GM19328 (cell line): ENCODE data around the gene MYOD1.
A peak's percentile ranks its signal among the peaks of the same experiment; 100 is the strongest.

ENCODE experiments used
- ATAC-seq: cut with Tn5 transposase; IDR thresholded peaks from one replicate; pipeline ENCODE4 v1.9.1; 2021; ENCODE audit warnings: mild to moderate bottlenecking, moderate library complexity; ENCODE audit not compliant: unreplicated experiment

The MYOD1 gene

GRCh38 chr11:17700991-17701390 lies 18.4 kb upstream of the MYOD1 start:
- ATAC-seq: no peak

GRCh38 chr11:17702876-17703275 lies 16.5 kb upstream of the MYOD1 start:
- ATAC-seq: no peak

- ATAC-seq: no peak
Measured at GRCh38 chr11:17703951-17704350, 15.4 kb upstream of the MYOD1 start.

GRCh38 chr11:17707830-17708229 lies 11.5 kb upstream of the MYOD1 start:
- ATAC-seq: no peak

DNA sequence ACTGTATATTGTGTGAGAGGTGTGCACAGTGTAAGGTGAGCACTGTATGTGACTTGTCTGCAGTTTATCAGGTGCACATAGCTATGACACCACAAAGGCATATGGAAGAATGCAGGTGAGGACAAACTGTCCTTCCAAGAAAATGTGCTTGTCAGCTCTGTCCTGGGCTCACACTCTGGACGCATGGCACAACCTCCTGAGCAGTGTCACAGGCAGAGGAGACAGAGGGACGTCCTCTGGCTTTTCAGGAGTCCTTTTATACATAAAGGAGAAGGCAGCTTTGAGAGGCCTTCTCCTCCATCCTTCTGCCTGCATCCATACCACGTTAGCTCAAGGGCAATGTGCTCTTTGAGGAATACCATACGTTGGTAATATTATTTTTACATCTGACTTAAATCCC lies 7.5 kb upstream of the MYOD1 start:
- no peak for ATAC-seq

- ATAC-seq: no peak
Measured at GRCh38 chr11:17713851-17714250, 5.5 kb upstream of the MYOD1 start.

DNA sequence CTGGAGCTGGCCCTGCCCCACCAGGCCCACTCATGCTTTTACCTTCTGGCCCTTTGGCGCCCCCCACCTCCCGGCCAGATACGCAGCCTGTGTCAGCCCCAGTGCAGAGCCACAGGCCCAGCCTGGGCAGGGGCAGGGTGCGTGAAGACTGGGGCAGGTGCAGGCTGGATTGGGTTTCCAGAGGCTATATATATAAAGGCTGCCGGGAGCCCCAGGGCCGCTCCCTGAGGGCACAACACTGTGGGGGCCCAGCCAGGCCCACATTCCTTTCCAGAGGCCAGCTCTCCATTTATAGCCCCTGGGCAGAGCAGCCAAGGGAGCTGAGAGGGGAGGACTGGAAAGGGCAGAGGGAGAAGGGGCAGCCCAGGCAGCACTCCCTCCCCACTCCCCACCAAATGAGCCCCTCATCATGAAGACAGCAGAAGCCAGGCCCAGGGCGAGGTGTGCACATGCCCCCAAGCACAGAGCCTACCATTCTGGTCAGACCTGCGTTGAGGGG lies 5.0 kb upstream of the MYOD1 start:
- no peak for ATAC-seq

DNA sequence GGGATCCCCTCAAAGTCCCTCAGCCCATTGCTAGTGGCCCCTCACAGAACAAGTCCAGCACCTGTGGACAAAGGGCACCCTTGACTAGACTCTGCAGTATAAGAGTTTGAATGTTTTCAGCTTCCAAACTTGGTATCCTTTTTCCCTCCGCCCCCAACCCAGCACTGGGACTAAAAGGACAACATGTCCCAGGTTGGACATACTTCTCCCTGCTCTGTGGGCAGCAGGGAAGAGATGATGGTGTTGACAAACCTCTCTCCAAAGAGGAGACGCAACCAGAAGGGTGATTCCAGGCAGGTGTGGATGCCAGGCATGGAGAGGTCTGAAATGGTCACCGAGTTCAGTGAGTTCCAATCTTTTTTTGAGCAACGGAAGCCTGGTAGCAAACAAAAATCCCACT lies 4.5 kb upstream of the MYOD1 start:
- no peak for ATAC-seq

GRCh38 chr11:17716807-17717206 lies 2.6 kb upstream of the MYOD1 start:
- no peak for ATAC-seq

DNA sequence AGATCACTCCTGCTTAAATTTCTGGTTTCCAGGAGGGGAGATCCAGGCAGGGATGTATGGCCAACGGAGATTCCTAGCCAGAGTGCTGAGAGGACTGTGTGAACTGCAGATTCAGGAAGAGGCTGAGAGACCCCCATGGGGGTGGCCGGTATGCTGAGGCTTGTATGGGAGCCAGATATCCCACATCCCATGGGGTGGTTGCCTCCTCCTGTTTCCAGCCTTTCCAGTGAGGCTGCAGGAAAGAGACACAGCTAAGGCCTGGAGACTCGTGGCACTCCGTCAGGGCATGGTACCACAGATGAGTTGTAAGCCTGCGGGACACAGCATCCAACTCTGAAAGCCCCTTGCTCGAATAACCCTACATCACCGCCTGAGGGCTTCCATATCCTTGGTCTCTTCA lies 1.4 kb upstream of the MYOD1 start:
- no peak for ATAC-seq

DNA sequence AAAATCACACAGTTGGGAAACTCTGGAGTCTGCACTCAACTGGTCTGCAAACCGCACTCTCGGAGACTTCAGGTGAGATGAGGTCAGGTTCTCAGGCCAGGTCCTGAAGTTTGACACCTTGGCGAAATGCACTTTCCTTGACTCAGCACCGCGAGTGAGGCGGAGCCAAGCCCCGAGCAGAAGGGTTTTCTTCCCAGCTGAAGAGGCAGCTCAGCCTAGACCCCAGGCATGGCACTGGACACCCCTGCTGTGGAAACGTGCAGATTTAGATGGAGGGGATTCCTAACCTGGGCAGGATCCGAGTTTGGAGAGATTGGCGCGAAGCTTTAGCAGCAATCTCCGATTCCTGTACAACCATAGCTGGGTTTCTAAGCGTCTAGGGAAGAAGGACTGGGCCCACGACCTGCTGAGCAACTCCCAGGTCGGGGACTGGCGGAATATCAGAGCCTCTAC lies 835 bp upstream of the MYOD1 start:
- no peak for ATAC-seq

DNA sequence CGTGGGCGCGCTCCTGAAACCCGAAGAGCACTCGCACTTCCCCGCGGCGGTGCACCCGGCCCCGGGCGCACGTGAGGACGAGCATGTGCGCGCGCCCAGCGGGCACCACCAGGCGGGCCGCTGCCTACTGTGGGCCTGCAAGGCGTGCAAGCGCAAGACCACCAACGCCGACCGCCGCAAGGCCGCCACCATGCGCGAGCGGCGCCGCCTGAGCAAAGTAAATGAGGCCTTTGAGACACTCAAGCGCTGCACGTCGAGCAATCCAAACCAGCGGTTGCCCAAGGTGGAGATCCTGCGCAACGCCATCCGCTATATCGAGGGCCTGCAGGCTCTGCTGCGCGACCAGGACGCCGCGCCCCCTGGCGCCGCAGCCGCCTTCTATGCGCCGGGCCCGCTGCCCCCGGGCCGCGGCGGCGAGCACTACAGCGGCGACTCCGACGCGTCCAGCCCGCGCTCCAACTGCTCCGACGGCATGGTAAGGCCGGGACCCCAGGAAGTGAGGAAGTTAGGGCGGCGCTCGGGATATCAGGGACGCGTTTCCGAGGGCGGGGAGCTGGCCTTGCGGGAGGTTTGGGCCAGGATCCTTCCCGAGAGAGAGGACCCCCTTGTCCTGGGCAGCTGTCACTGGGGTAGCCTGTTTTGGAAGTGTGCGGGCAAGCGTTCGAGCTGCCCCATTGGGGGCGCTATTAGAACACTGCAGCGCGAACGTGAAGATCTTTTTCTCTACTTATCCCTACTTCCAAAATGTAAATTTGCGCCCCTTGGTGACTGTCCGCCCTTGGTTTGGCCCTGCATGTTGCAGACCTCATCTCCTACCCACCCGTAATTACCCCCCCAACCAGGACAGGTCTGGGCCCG lies 796 bp downstream of the MYOD1 start:
- no peak for ATAC-seq

GRCh38 chr11:17720796-17721171 lies 1.4 kb downstream of the MYOD1 start:
- no peak for ATAC-seq

DNA sequence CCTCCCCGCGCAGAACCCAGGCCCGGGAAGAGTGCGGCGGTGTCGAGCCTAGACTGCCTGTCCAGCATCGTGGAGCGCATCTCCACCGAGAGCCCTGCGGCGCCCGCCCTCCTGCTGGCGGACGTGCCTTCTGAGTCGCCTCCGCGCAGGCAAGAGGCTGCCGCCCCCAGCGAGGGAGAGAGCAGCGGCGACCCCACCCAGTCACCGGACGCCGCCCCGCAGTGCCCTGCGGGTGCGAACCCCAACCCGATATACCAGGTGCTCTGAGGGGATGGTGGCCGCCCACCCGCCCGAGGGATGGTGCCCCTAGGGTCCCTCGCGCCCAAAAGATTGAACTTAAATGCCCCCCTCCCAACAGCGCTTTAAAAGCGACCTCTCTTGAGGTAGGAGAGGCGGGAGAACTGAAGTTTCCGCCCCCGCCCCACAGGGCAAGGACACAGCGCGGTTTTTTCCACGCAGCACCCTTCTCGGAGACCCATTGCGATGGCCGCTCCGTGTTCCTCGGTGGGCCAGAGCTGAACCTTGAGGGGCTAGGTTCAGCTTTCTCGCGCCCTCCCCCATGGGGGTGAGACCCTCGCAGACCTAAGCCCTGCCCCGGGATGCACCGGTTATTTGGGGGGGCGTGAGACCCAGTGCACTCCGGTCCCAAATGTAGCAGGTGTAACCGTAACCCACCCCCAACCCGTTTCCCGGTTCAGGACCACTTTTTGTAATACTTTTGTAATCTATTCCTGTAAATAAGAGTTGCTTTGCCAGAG lies 2.0 kb downstream of the MYOD1 start:
- ATAC-seq: no peak

DNA sequence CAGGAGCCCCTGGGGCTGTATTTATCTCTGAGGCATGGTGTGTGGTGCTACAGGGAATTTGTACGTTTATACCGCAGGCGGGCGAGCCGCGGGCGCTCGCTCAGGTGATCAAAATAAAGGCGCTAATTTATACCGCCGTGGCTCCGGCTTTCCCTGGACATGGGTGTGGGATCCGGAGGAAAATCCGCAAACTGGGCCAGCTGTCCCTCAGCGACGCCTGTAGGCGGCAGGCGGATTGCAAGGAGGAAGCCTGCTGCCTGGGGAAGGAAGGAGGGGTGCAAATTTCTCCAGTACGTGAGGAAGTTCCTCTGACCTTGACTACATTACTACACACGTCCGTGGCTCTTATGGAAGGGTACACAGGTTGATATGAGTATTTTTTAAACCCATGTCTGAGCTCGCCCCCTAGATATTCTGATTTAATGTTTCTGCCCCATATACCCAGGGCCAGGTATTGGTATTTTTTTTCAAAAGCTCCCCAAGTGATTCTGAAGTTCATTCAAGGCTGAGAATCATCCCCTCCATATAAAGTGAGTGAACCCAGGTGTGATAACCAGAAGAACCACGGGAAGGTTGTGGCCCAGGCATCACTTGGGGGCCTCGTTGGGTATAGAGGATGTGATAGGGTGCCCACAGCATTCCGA lies 2.8 kb downstream of the MYOD1 start:
- no peak for ATAC-seq

DNA sequence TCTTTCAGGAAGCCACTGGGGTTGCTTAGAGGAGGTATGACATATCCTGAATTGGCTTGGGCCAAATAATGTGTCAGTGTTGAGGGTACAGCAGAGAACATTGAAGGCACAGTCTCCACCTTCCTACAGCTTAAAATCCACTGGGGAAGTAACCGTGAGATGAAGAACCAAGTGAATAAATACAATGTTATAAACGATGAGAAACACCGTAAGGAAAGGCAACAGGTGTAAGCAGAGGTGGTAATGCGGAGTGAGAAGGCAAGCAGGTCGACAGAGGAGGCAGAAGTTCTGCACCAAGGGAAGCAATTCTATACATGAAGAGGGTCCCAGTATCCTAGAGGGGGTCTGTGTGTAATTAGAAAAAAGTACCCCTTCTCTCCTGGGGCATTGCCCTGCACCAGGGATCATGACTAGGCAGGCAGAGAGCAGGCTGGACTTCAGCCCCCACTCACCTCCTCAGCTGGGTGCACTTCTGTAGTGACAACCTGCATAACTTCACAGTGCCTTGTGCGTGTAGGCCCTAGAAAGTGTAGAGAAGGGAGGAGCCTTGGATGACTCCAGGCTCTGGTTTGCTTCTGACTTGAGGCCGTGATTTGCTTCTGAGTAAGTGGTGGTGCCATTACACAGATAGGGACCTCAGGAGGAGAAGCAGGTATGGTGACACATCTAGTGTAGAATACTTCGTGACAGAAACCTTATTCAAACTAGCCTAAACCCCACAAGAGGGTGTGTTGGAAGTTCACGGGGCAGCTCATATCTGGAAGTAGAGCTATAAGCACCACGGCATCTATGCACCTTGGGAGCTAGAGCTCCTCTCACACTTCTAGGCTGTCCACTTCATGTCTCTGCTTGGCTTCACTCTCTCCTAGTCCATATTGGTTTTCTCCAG lies 4.9 kb downstream of the MYOD1 start:
- no peak for ATAC-seq

GRCh38 chr11:17725174-17725573 lies 5.8 kb downstream of the MYOD1 start:
- ATAC-seq: no peak

- ATAC-seq: no peak
Measured at GRCh38 chr11:17730137-17730536, 10.8 kb downstream of the MYOD1 start.

DNA sequence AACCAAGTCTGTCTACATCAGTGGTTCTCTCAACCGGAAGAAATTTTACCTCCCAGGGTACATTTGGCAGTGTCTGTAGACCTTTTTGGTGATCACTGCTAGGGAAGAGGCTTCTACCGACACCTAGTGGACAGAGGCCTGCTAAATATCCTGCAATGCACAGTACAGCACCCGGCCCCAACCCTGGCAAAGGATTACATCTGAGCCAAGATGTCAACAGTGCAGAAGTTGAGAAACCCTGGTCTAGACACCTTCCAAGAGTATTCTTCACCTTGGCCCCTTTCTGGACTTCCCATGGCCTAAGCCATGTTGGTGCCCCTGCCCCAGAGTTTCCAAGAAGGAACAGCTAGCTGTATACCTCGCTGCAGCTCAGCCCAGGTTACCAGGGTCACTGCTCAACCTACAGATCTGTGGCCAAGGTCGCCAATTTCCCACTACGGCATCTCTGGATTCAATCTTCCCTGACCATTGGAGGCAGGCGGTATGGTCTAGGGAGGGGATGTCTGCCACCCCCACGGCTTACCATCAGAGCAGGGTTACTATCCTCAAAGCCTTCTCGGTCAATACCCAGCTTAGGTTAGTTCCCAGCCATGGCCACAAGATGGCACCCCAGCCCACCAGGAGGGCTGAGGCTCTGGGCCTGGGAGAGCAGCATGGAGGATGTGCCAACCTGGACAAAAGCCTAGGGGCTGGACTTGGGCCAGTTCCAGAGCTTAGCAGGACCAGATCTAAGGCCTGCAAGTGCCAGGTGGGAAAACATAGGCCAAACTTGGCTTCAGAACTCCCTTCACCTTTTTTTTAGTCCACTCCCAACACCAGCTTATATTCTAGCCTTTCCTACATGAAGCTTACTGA lies 11.5 kb downstream of the MYOD1 start:
- ATAC-seq: peak; percentile 65

GRCh38 chr11:17733261-17733660 lies 13.9 kb downstream of the MYOD1 start:
- no peak for ATAC-seq
